Activated CD4-positive, alpha-beta memory T cell treated with anti-CD3 and anti-CD28 coated beads for 36 hours (primary cell): ENCODE measurements around the gene CD300LD. TPM values are rescaled to one million over a fixed set of nuclear protein-coding genes. Genes with fewer than 3 reads are reported as not detected.
"Not testable (repeated sequence)": the region's sequence is repeated elsewhere in the genome, so short reads cannot be mapped to it uniquely, and the experiment has no call there.

Experiments
- CTCF ChIA-PET: fragments of 350-600 bp; sonication (Branson Sonifier 250); formaldehyde crosslinking; loops from one replicate; lab custom pipeline; 2021; ENCODE audit warnings: antibody characterized with exemption, inconsistent platforms; lab: Charles Lee
- POLR2A ChIA-PET: fragments of 350-600 bp; sonication (Branson Sonifier 250); formaldehyde crosslinking; loops from one replicate; lab custom pipeline; 2021; ENCODE audit warnings: antibody characterized with exemption; lab: Charles Lee
- DNase-seq: peaks from one replicate; pipeline ENCODE4 v3.0.0-alpha.2; 2020
- H3K27ac Mint-ChIP-seq: one replicate; pipeline ENCODE4 v1.8.0; 2021; ENCODE audit warnings: mixed read lengths
- H3K27me3 Mint-ChIP-seq: one replicate; pipeline ENCODE4 v1.8.0; 2021; ENCODE audit warnings: mixed read lengths
- H3K36me3 Mint-ChIP-seq: one replicate; pipeline ENCODE4 v1.8.0; 2021; ENCODE audit warnings: mixed read lengths
- H3K4me1 Mint-ChIP-seq: one replicate; pipeline ENCODE4 v1.8.0; 2021; ENCODE audit warnings: low read depth, mixed read lengths
- H3K4me3 Mint-ChIP-seq: one replicate; pipeline ENCODE4 v1.8.0; 2021; ENCODE audit warnings: mild to moderate bottlenecking, mixed read lengths
- H3K9me3 Mint-ChIP-seq: one replicate; pipeline ENCODE4 v1.8.0; 2021; ENCODE audit warnings: mixed read lengths
- intact Hi-C: fragments of 100-400 bp; cut with micrococcal nuclease; formaldehyde crosslinking; loops from one replicate; pipeline ENCODE4 v1.15.1; 2023
- total RNA-seq, 2 experiments: library from RNA; stranded (reverse); gene quantifications; one replicate each; pipeline ENCODE4 v1.2.3, GENCODE V29; 2021

The CD300LD gene
- total RNA-seq, 2 experiments from 2014 or later, result not detected

GRCh38 chr17:74567397-74567796 lies 24.7 kb downstream of the CD300LD start, which contains the start of gene CD300H:
TSS of gene CD300H (minus strand) at chr17:74567509.
- H3K36me3 Mint-ChIP-seq, result no peaks in the 10 kb centered on the region
- peaks cover 24% of the 10 kb centered on the region for H3K27me3 Mint-ChIP-seq
- no peak within 1 kb of the TSS for H3K4me3 Mint-ChIP-seq
- intact Hi-C loops, result no loop called here
- ChIA-PET CTCF (interaction anchor here (0.6 to 2.2 kb wide), 3 partner anchors 12 to 171 kb away, joined by 7 to 18 read pairs (median 9); no protein-coding TSS in a partner anchor), POLR2A (no interaction called here)
- no peaks in the 10 kb centered on the region for H3K9me3 Mint-ChIP-seq
- no peak for DNase-seq
- no peak within 1 kb of the TSS for H3K27ac Mint-ChIP-seq
- peaks cover 11% of the 10 kb centered on the region for H3K4me1 Mint-ChIP-seq

DNA sequence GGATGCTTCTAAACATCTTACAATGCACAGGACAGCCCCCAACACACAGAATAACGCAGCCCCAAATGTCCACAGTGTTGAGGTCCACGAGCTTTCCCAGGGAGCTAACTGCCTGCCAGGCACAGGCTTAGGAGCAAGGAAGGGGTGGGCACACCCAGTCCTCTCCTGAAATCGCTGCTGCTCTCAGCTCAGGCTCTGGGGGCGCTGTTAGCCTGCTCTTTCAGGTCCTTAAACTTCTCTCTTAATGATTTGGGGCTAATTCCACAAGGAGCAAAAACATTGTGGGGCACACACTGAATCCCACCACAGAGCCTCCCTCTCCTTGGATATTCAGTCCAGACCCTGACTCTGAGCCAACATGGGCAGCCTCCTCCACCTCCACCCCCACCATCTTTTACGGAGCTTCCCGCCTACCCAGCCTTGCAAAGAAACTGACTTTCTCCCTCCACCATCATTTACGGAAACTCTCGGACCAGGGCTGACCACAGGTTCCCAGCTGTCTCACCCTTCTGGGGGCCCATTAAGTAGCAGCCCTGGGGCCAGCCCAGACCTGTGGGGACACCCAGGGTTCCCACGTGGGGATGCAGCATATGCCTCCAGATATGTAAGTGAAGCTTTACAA lies 25.8 kb downstream of the CD300LD start:
- peaks cover 11% of the 10 kb centered on the region for H3K4me1 Mint-ChIP-seq
- peak; percentile 48 for DNase-seq
- H3K27ac Mint-ChIP-seq, result no peak overlapping the region
- H3K4me3 Mint-ChIP-seq, result no peak overlapping the region
- H3K27me3 Mint-ChIP-seq, result peaks cover 27% of the 10 kb centered on the region
- intact Hi-C loops, result no loop called here
- H3K36me3 Mint-ChIP-seq, result no peaks in the 10 kb centered on the region
- CTCF ChIA-PET, result interaction anchor here (0.6 to 2.2 kb wide), 25 partner anchors 8 to 296 kb away, joined by 3 to 18 read pairs (median 4); partner anchors contain the start of gene CD300LD
- POLR2A ChIA-PET, result no interaction called here
- H3K9me3 Mint-ChIP-seq, result no peaks in the 10 kb centered on the region

- no peak for DNase-seq
- intact Hi-C loops, result no loop called here
Observed at GRCh38 chr17:74565126-74565525, 27.0 kb downstream of the CD300LD start.

GRCh38 chr17:74563358-74563757 lies 28.7 kb downstream of the CD300LD start:
- H3K27ac Mint-ChIP-seq, result no peak overlapping the region
- intact Hi-C loops, result no loop called here
- POLR2A ChIA-PET, result no interaction called here
- no peaks in the 10 kb centered on the region for H3K36me3 Mint-ChIP-seq
- no peaks in the 10 kb centered on the region for H3K9me3 Mint-ChIP-seq
- no peak for DNase-seq
- no peak overlapping the region for H3K4me3 Mint-ChIP-seq
- CTCF ChIA-PET, result no interaction called here
- peaks cover 12% of the 10 kb centered on the region for H3K27me3 Mint-ChIP-seq
- peaks cover 4% of the 10 kb centered on the region for H3K4me1 Mint-ChIP-seq

More at GRCh38 chr17:74565126-74565525, 27.0 kb downstream of the CD300LD start:
- Mint-ChIP-seq H3K4me3 (no peak overlapping the region), H3K36me3 (no peaks in the 10 kb centered on the region), H3K4me1 (peaks cover 11% of the 10 kb centered on the region), H3K27ac (no peak overlapping the region), H3K9me3 (no peaks in the 10 kb centered on the region), H3K27me3 (peaks cover 26% of the 10 kb centered on the region)
- ChIA-PET CTCF (interaction anchor here (0.6 to 1.8 kb wide), 7 partner anchors 18 to 186 kb away, joined by 3 to 7 read pairs (median 3); partner anchors contain the start of gene CD300LD), POLR2A (no interaction called here)

DNA sequence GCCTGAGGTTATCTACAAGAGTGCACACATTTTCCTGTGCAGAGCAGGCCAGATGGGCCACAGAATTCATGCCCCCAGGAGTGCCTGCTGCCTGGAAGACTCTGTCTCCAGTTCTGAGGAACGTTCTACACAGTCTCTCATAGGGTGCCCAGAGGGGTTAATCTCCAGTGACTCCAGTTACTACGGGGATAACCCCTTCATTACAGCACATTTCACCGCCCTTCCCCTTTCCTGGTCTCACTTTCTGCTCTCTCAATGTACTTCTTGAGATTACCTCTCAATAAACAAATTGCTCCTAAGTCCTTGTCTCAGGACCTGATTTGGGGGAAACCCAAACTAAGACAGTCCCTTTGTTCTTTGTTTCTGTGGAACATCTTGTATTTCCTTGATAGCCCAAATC lies 30.5 kb downstream of the CD300LD start:
- Mint-ChIP-seq H3K9me3 (no peaks in the 10 kb centered on the region), H3K4me3 (no peak overlapping the region), H3K27me3 (peaks cover 7% of the 10 kb centered on the region), H3K4me1 (peaks cover 4% of the 10 kb centered on the region), H3K36me3 (no peaks in the 10 kb centered on the region), H3K27ac (no peak overlapping the region)
- no peak for DNase-seq
- ChIA-PET CTCF (interaction anchor here (0.8 kb wide), 1 partner anchor 175 kb away, joined by 3 read pairs; no protein-coding TSS in a partner anchor), POLR2A (no interaction called here)
- intact Hi-C loops, result no loop called here

GRCh38 chr17:74558882-74559519 lies 33.1 kb downstream of the CD300LD start:
- peaks cover 4% of the 10 kb centered on the region for H3K4me1 Mint-ChIP-seq
- ChIA-PET POLR2A (no interaction called here), CTCF (no interaction called here)
- no peaks in the 10 kb centered on the region for H3K36me3 Mint-ChIP-seq
- no peak overlapping the region for H3K27ac Mint-ChIP-seq
- DNase-seq, result no peak
- intact Hi-C loops, result no loop called here
- H3K27me3 Mint-ChIP-seq, result peaks cover 4% of the 10 kb centered on the region
- no peaks in the 10 kb centered on the region for H3K9me3 Mint-ChIP-seq
- H3K4me3 Mint-ChIP-seq, result no peak overlapping the region

- POLR2A ChIA-PET, H3K36me3 Mint-ChIP-seq: not testable (repeated sequence)
Observed at GRCh38 chr17:74558402-74558801, 33.7 kb downstream of the CD300LD start.

DNA sequence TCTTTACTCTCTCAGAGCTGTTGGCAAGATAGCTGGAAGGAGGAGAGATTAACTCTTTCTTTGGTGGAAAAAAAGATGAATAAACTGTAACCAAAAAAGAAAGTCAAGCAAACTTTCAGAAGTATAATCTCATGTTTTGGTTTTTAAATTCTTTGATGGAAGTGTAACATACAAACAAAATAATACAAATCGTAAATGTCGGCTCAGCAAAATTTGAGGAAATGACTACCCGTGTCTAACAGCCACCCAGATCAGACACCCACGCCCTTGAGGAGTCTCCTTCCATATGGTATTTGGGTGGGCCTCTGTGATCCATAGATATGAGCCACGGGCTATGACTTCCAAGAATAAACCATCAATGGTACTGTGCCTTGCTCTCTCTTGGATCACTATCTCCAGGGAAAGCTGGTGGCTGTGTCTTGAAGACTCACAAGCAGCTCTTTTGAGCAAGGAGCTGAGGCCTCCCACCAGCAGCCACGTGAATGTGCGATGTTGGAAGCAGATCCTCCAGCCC lies 36.6 kb downstream of the CD300LD start:
- Mint-ChIP-seq H3K4me3 (no peak overlapping the region), H3K27me3 (no peaks in the 10 kb centered on the region), H3K27ac (no peak overlapping the region), H3K9me3 (no peaks in the 10 kb centered on the region), H3K36me3 (no peaks in the 10 kb centered on the region), H3K4me1 (peaks cover 4% of the 10 kb centered on the region)
- ChIA-PET POLR2A (no interaction called here), CTCF (no interaction called here)
- intact Hi-C loops, result no loop called here
- DNase-seq, result no peak

More at GRCh38 chr17:74558402-74558801, 33.7 kb downstream of the CD300LD start:
- H3K9me3 Mint-ChIP-seq, H3K4me3 Mint-ChIP-seq, H3K4me1 Mint-ChIP-seq, H3K27ac Mint-ChIP-seq, intact Hi-C loops, H3K27me3 Mint-ChIP-seq, DNase-seq: not testable (repeated sequence)
- CTCF ChIA-PET, result interaction anchor here (1.5 kb wide), 1 partner anchor 8 kb away, joined by 6 read pairs; no protein-coding TSS in a partner anchor

DNA sequence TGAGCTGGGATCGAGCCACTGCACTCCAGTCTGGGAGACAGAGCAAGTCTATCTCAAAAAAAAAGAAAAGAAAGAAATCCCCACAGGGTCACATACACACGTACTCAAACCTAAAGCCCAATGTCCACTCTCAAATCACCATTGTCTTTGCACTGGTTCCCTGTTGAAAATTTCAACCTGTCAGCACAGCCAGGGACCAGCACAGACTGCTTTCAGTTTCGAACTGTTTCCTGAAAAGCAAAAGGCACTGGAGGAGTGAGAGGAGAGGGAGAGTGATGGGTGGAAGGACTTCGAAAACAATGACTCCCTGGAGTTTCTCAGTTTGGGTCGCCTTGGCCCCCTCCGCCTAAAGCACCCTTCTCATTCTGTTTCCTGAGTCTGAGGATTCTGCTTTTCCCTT lies 37.2 kb downstream of the CD300LD start:
- Mint-ChIP-seq H3K4me1 (peaks cover 4% of the 10 kb centered on the region), H3K27me3 (peaks cover 3% of the 10 kb centered on the region), H3K9me3 (no peaks in the 10 kb centered on the region), H3K36me3 (no peaks in the 10 kb centered on the region), H3K27ac (no peak overlapping the region), H3K4me3 (no peak overlapping the region)
- intact Hi-C loops, result no loop called here
- ChIA-PET CTCF (no interaction called here), POLR2A (no interaction called here)
- DNase-seq, result no peak

DNA sequence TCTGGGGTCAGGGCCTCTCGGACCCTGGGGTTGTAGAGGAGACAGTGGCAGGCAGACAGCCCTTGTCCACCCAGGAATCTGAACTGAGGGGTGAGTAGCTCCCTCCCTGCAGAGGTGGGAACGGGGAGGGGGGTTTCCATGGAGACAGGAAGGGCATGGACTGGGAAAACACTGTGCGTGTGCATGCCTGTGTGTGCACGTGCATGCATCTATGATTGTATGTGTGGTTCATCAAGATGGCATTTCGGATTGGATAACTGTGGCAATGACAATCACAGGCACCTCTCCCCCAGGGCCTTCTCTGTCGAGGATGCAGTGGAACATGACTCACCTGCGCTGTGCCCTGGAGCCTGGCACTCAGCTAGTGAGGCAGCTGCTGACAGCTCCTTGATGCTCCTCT lies 40.0 kb downstream of the CD300LD start:
- H3K27ac Mint-ChIP-seq, result no peak overlapping the region
- no peaks in the 10 kb centered on the region for H3K36me3 Mint-ChIP-seq
- DNase-seq, result no peak
- ChIA-PET CTCF (no interaction called here), POLR2A (no interaction called here)
- no peaks in the 10 kb centered on the region for H3K9me3 Mint-ChIP-seq
- intact Hi-C loops, result no loop called here
- H3K4me1 Mint-ChIP-seq, result peaks cover 6% of the 10 kb centered on the region
- no peak overlapping the region for H3K4me3 Mint-ChIP-seq
- peaks cover 7% of the 10 kb centered on the region for H3K27me3 Mint-ChIP-seq

- intact Hi-C loops, result no loop called here
- no peak for DNase-seq
- ChIA-PET CTCF (no interaction called here), POLR2A (no interaction called here)
- H3K4me1 Mint-ChIP-seq, result peaks cover 6% of the 10 kb centered on the region
- H3K36me3 Mint-ChIP-seq, result no peaks in the 10 kb centered on the region
- no peak overlapping the region for H3K27ac Mint-ChIP-seq
- no peak overlapping the region for H3K4me3 Mint-ChIP-seq
- peaks cover 7% of the 10 kb centered on the region for H3K27me3 Mint-ChIP-seq
- no peaks in the 10 kb centered on the region for H3K9me3 Mint-ChIP-seq
Observed at GRCh38 chr17:74550602-74551001, 41.5 kb downstream of the CD300LD start.

GRCh38 chr17:74549343-74549742 lies 42.7 kb downstream of the CD300LD start:
- CTCF ChIA-PET, result no interaction called here
- Mint-ChIP-seq H3K4me3 (no peak overlapping the region), H3K27me3 (peaks cover 7% of the 10 kb centered on the region)

More at GRCh38 chr17:74549343-74549742, 42.7 kb downstream of the CD300LD start:
- no peak for DNase-seq
- POLR2A ChIA-PET, result no interaction called here
- intact Hi-C loops, result no loop called here
- Mint-ChIP-seq H3K27ac (no peak overlapping the region), H3K4me1 (peaks cover 6% of the 10 kb centered on the region), H3K36me3 (no peaks in the 10 kb centered on the region), H3K9me3 (no peaks in the 10 kb centered on the region)
